Stimulated activated CD4-positive, alpha-beta T cell treated with anti-CD3 and anti-CD28 coated beads, Interleukin-4, amount 100 ng/mL, for 1 hour (primary cell): ENCODE measurements around the gene CSNK2A2.

Experiments
- DNase-seq: peaks from one replicate; pipeline ENCODE4 v3.0.0-alpha.2; 2020

The CSNK2A2 gene

GRCh38 chr16:58198022-58198683 is at the start of gene CSNK2A2:
TSS of gene CSNK2A2 (minus strand) at chr16:58198106. CDS start at chr16:58197736, 370 bp downstream.
- DNase-seq = peak; percentile 79

GRCh38 chr16:58243528-58244004 is 45.7 kb upstream of the CSNK2A2 start:
- no peak for DNase-seq

GRCh38 chr16:58236831-58237230 is 38.9 kb upstream of the CSNK2A2 start:
- DNase-seq = no peak

- DNase-seq = peak; percentile 72
Measured at GRCh38 chr16:58236231-58236690, 38.4 kb upstream of the CSNK2A2 start.

- no peak for DNase-seq
Measured at GRCh38 chr16:58235663-58236062, 37.8 kb upstream of the CSNK2A2 start.

- DNase-seq = no peak
Measured at GRCh38 chr16:58234831-58235595, 37.1 kb upstream of the CSNK2A2 start.

- no peak for DNase-seq
Measured at GRCh38 chr16:58230259-58230658, 32.4 kb upstream of the CSNK2A2 start.

- DNase-seq = no peak
Measured at GRCh38 chr16:58226790-58227189, 28.9 kb upstream of the CSNK2A2 start.

- no peak for DNase-seq
Measured at GRCh38 chr16:58225965-58226602, 28.2 kb upstream of the CSNK2A2 start.

GRCh38 chr16:58222532-58223316 is 24.8 kb upstream of the CSNK2A2 start:
- DNase-seq = no peak

- no peak for DNase-seq
Measured at GRCh38 chr16:58219432-58219831, 21.5 kb upstream of the CSNK2A2 start.

- no peak for DNase-seq
Measured at GRCh38 chr16:58218786-58219185, 20.9 kb upstream of the CSNK2A2 start.

- DNase-seq = no peak
Measured at GRCh38 chr16:58217311-58217925, 19.5 kb upstream of the CSNK2A2 start.

- no peak for DNase-seq
Measured at GRCh38 chr16:58212824-58213655, 15.1 kb upstream of the CSNK2A2 start.

- no peak for DNase-seq
Measured at GRCh38 chr16:58211846-58212245, 13.9 kb upstream of the CSNK2A2 start.

GRCh38 chr16:58211245-58211644 is 13.3 kb upstream of the CSNK2A2 start:
- no peak for DNase-seq

- no peak for DNase-seq
Measured at GRCh38 chr16:58205276-58206036, 7.5 kb upstream of the CSNK2A2 start.

- no peak for DNase-seq
Measured at GRCh38 chr16:58201163-58201562, 3.3 kb upstream of the CSNK2A2 start.

- DNase-seq = no peak
Measured at GRCh38 chr16:58200004-58200797, 2.3 kb upstream of the CSNK2A2 start.
